ENCODE data around the gene SLC12A8.

Gene SLC12A8, protein sequence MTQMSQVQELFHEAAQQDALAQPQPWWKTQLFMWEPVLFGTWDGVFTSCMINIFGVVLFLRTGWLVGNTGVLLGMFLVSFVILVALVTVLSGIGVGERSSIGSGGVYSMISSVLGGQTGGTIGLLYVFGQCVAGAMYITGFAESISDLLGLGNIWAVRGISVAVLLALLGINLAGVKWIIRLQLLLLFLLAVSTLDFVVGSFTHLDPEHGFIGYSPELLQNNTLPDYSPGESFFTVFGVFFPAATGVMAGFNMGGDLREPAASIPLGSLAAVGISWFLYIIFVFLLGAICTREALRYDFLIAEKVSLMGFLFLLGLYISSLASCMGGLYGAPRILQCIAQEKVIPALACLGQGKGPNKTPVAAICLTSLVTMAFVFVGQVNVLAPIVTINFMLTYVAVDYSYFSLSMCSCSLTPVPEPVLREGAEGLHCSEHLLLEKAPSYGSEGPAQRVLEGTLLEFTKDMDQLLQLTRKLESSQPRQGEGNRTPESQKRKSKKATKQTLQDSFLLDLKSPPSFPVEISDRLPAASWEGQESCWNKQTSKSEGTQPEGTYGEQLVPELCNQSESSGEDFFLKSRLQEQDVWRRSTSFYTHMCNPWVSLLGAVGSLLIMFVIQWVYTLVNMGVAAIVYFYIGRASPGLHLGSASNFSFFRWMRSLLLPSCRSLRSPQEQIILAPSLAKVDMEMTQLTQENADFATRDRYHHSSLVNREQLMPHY

GRCh38 chr3:125212509-125213363 lies at the start of gene SLC12A8:
TSS of gene SLC12A8 (minus strand) at chr3:125212748. CDS start at chr3:125211349, 1,399 bp downstream.
- no peak for DNase-seq (ENCODE audit: low read depth in 1 of 2, low spot score in 1 of 2)

- no peak for DNase-seq (ENCODE audit: low read depth in 1 of 2, low spot score in 1 of 2)
Measured at GRCh38 chr3:125262161-125262560, 49.6 kb upstream of the SLC12A8 start.

DNA sequence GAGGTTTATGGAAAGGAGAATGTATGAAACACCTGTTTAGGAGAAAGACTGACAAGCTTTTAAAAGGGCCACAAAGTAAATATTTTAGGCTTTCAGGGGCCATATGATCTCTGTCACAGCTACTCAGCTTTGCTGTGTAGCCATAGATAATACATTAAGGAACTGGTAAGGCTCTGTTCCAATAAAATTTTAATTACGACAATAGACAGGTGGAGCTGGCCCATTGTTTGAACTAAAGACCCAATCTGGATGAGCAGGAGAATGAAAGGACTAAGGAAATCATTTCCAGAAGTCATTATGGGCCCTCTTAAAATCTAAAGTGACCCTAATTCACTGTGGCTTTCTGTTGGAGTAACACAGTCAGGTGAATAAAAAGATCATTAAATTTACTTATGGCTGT lies 48.5 kb upstream of the SLC12A8 start:
- no peak for DNase-seq (ENCODE audit: low read depth in 1 of 2, low spot score in 1 of 2)

GRCh38 chr3:125260158-125260557 lies 47.6 kb upstream of the SLC12A8 start:
- DNase-seq (ENCODE audit: low read depth in 1 of 2, low spot score in 1 of 2): no peak

GRCh38 chr3:125257536-125257935 lies 45.0 kb upstream of the SLC12A8 start:
- DNase-seq (ENCODE audit: low read depth in 1 of 2, low spot score in 1 of 2): no peak

- DNase-seq (ENCODE audit: low read depth in 1 of 2, low spot score in 1 of 2): no peak
Measured at GRCh38 chr3:125256675-125257074, 44.1 kb upstream of the SLC12A8 start.

GRCh38 chr3:125250973-125251372 lies 38.4 kb upstream of the SLC12A8 start:
- no peak for DNase-seq (ENCODE audit: low read depth in 1 of 2, low spot score in 1 of 2)

DNA sequence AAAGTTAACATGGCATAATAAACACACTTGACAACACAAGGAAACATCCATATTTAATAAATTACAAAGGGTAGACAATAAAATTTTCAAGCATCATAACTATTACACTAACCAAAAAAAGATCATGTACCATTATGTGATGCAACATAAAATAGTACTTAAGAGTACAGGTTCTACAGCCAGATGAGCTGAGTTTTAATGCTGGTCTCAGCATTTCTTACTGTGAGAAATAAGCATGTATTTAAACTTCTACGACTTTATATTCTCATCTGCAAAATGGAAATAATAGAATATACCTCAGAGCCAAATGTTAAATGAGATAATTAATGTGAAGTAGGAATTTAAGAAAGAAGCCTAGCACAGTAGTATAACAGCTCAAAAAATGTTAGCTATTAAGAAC lies 33.7 kb upstream of the SLC12A8 start:
- DNase-seq (ENCODE audit: low read depth in 1 of 2, low spot score in 1 of 2): no peak

DNA sequence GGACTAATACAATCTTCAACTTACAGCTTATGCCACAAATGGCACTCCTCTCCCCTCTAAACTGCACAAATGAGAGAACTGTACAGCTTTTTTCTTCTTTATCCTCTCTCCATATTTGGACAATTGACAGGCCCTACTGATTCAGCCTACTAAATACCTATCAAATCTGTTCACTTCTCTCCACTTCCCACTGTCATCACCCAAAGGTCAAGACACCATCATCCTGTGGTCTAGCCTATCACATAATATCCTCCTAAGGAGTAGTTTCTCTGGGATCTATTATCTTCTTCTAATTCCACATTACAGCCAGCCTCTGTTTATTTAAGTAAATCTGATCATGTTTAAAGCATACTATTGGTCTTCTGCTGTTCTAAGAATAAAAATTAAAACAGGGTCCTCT lies 33.0 kb upstream of the SLC12A8 start:
- DNase-seq (ENCODE audit: low read depth in 1 of 2, low spot score in 1 of 2): no peak

DNA sequence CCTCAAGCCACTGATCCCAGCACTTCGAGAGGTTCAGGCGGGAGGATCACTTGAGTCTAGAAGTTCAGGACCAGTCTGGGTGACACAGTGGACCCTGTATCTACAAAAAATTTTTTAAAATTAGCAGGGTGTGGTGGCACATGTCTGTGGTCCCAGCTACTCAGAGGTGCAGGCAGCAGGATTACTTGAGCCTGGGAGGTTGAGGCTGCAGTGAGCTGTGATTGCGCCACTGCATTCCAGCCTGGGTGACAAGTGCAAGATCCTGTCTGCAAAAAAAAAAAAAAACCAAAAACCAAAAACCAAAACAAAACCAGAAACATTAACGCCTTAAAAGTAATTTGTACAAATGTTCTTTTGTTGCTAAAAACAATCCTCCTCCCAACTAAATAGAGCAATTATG lies 27.9 kb upstream of the SLC12A8 start:
- no peak for DNase-seq (ENCODE audit: low read depth in 1 of 2, low spot score in 1 of 2)

- no peak for DNase-seq (ENCODE audit: low read depth in 1 of 2, low spot score in 1 of 2)
Measured at GRCh38 chr3:125239266-125239665, 26.7 kb upstream of the SLC12A8 start.

DNA sequence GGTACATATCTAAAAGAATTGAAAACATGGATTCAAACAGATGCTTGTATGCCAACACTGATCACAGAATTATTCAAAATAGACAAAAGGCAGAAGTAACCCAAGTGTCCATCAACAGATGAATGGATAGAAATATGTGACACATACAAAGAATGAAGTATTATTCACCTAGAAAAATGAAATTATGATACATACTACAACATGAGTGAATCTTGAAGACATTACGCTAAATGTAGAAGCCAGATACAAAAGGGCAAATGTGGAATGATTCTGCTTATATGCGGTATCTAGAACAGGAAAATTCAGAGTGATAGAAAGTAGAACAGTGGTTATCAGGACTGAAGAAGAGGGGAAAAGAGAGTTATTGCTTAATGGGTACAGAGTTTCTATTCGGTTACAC lies 26.2 kb upstream of the SLC12A8 start:
- DNase-seq (ENCODE audit: low read depth in 1 of 2, low spot score in 1 of 2): no peak

GRCh38 chr3:125236331-125236903 lies 23.9 kb upstream of the SLC12A8 start:
- DNase-seq (ENCODE audit: low read depth in 1 of 2, low spot score in 1 of 2): no peak

DNA sequence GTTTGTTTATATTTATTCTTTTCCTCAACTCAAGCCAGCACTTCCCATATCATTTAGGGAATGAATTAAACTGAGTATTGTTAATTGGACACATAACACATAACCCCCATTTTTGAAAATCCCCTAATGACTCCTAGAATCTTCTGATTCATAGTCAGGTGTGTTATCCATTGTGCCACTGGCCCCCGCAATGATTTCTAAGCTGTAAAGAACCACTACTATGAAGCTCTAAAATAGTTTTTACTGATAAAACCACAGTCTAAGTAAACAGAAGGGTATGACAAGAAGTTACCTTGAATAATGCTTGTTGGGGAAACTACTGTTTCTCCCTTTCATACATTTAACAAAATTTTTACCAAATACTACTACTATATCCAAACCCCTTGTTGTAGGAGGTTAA lies 22.3 kb upstream of the SLC12A8 start:
- DNase-seq (ENCODE audit: low read depth in 1 of 2, low spot score in 1 of 2): no peak

GRCh38 chr3:125232401-125232800 lies 19.9 kb upstream of the SLC12A8 start:
- no peak for DNase-seq (ENCODE audit: low read depth in 1 of 2, low spot score in 1 of 2)

DNA sequence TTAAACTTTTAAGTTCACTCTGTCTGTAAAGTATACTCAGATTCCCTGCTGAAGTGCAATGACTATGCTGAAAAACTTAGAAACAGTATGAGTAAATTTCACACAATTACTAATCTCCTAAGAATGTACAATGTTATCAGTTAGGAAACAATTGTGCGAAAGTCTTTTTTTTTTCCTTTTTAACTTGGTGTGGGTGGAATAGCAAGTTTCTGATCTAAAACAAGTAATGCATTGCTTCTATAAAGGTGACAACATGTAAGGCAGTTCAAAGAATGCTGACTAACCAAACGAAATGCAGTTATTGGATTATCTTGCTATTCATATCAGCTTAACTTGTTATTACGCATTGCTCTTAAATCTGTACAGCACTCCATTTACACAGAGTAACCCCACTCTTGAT lies 19.3 kb upstream of the SLC12A8 start:
- DNase-seq (ENCODE audit: low read depth in 1 of 2, low spot score in 1 of 2): no peak

DNA sequence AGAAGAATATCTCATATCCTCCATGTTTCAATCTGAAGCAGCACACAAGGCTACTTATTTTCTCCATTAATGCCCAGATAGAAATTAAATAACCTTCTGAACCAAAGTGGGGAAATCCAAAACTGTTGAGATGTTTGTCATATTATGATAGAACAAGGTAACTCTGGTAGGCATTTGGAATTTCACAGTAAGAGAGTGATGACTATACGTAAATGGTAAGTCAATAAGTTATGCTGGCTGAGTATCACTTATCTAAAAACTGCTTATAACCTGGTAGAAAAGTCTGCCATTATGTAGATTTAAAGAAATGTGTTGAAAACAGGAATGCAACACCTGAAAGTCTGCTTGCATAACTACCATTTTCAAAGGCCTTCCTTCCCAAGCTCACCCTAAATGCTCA lies 17.2 kb upstream of the SLC12A8 start:
- DNase-seq (ENCODE audit: low read depth in 1 of 2, low spot score in 1 of 2): no peak

DNA sequence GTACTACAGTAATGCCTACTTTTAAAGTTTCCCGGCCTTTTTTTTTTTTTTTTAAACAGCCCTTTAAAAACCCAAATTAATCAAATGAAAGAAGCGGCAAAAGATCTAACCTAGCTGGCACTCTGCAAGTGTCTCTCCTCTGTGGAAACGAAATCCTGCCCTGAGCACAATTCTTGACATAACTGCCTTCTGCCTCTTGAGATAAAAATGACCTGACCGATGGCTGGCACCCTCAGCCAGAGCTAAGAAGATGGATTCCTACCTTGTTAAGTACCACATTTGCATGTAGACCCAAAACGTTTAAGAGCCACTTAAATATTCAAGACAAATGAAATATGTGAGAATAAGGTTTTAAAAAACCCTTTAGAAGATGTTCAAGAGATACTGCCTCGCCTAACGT lies 16.6 kb upstream of the SLC12A8 start:
- no peak for DNase-seq (ENCODE audit: low read depth in 1 of 2, low spot score in 1 of 2)

- DNase-seq (ENCODE audit: low read depth in 1 of 2, low spot score in 1 of 2): no peak
Measured at GRCh38 chr3:125221831-125222230, 9.3 kb upstream of the SLC12A8 start.

GRCh38 chr3:125220727-125221429 lies 8.3 kb upstream of the SLC12A8 start:
- no peak for DNase-seq (ENCODE audit: low read depth in 1 of 2, low spot score in 1 of 2)

- DNase-seq (ENCODE audit: low read depth in 1 of 2, low spot score in 1 of 2): no peak
Measured at GRCh38 chr3:125220183-125220582, 7.6 kb upstream of the SLC12A8 start.
